Stimulated activated CD8-positive, alpha-beta memory T cell treated with anti-CD3 and anti-CD28 coated beads, Interleukin-12 subunit alpha, Interleukin-12 subunit beta, amount 100 ng/mL, for 24 hours (primary cell): Measurements from ENCODE around the gene NT5E.

Source experiments
- DNase-seq: peaks from one replicate; pipeline ENCODE4 v3.0.0-alpha.2; 2020; ENCODE audit errors: extremely low read depth

NT5E gene

GRCh38 chr6:85421972-85422371 lies 27.9 kb upstream of the NT5E start:
- no peak for DNase-seq

GRCh38 chr6:85422996-85423395 lies 26.9 kb upstream of the NT5E start:
- DNase-seq: no peak

DNA sequence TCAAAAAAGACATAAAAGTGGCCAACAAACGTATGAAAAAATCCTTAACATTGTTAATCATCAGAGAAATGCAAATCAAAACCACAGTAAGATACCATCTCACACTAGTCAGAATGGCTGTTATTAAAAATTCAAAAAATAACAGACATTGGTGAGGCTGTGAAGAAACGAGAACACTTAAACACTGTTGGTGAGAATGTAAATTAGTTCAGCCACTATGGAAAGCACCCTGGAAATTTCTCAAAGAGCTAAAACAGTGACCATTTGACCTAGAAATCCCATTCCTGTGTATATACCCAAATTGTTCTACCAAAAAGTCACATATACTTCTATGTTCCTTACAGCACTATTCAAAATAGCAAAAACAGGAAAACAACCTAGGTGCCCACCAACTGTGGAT lies 24.9 kb upstream of the NT5E start:
- no peak for DNase-seq

GRCh38 chr6:85425997-85426396 lies 23.9 kb upstream of the NT5E start:
- no peak for DNase-seq

DNA sequence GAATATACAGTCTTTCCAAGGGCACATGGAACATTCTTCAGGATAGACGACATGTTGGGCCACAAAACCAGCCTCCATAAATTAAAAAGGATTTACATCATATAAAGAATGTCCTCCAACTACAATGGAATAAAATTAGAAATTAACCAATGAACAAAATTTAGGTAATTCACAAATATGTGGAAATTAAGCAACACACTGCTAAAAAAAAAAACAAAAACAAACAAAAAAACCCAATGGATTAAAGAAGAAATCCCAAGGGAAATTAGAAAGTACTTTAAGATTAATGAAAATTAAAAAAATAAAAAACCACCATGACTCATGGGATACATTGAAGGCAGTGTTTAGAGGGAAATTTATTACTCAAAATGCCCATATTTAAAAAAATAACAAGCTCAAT lies 21.4 kb upstream of the NT5E start:
- no peak for DNase-seq

GRCh38 chr6:85429346-85429745 lies 20.5 kb upstream of the NT5E start:
- DNase-seq: no peak

DNA sequence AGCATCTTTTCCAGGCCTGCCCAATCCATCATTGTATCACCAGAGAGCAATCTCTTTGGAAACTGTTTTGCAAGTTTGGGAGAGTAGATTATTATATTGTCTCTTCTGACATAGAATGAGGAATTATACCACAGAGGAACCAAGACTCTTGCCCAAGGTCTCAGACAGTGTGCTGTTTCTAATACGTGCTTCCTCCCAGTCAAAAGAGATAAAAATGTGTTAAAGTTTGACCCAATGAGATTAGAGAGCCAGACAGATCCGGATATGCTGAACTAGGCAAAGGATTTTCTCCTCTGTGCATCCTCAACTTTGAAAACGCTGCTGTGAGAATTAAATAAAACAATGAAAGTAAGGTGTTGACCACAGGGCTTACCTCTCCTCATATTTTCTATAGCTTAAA lies 18.6 kb upstream of the NT5E start:
- no peak for DNase-seq

DNA sequence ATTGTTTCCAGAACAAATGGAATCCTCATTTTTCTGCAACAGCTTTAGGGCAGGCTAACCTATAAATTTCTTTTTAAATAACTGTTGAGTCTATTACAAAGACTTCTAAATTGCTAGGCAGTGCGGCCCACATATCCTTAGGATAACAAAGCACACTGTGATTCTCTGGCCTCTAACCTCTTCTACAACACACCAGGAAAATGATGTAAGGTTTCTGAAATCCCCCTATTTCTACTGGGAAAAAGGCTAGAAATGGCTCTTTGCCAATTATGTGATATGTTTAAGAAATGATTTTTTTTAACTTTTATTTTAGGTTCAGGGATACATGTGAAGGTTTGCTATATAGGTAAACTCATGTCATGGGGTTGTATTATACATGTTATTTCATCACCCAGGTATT lies 17.3 kb upstream of the NT5E start:
- no peak for DNase-seq

GRCh38 chr6:85435851-85436250 lies 14.0 kb upstream of the NT5E start:
- DNase-seq: no peak

GRCh38 chr6:85436411-85436810 lies 13.5 kb upstream of the NT5E start:
- DNase-seq: no peak

DNA sequence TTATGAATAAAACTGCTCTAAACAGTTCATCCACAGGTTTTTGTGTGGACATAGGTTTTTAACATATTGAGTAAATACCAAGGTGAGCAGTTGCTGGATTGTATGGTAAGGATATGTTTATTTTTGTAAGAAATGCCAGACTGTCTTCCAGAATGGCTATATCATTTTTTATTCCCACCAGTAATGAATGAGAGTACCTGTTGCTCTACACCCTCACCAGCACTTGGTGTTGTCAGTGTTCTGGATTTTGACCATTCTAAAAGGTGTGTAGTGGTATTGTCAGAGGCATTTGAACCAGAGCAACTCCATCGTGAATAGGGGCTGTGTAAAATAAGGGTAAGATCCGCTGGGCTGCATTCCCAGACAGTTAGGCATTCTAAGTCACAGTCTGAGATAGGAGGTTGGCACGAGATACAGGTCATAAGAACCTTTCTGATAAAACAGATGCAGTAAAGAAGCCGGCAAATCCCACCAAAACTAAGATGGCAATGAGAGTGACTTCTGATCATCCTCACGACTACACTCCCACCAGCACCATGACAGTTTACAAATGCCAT lies 12.9 kb upstream of the NT5E start:
- no peak for DNase-seq

GRCh38 chr6:85443349-85444117 lies 6.3 kb upstream of the NT5E start:
- DNase-seq: no peak

DNA sequence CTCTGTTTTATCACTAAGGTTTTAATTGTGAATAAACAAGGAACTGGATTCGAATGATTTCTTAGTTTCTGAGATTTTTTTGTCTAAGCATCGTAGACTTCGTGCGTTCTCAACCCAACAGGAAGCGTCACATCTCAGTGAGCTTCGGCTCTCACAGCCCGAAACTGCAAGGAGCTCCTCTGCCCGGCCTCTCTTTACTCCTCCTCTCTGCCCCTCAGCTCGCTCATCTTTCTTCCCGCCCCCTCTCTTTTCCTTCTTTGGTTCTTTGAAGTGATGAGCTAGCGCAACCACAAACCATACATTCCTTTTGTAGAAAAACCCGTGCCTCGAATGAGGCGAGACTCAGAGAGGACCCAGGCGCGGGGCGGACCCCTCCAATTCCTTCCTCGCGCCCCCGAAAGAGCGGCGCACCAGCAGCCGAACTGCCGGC lies 480 bp upstream of the NT5E start:
- DNase-seq: no peak

- no peak for DNase-seq
Measured at GRCh38 chr6:85451565-85452306, 1.9 kb downstream of the NT5E start.

GRCh38 chr6:85452441-85452881 lies 2.6 kb downstream of the NT5E start:
- no peak for DNase-seq

- DNase-seq: no peak
Measured at GRCh38 chr6:85453052-85453451, 3.2 kb downstream of the NT5E start.

DNA sequence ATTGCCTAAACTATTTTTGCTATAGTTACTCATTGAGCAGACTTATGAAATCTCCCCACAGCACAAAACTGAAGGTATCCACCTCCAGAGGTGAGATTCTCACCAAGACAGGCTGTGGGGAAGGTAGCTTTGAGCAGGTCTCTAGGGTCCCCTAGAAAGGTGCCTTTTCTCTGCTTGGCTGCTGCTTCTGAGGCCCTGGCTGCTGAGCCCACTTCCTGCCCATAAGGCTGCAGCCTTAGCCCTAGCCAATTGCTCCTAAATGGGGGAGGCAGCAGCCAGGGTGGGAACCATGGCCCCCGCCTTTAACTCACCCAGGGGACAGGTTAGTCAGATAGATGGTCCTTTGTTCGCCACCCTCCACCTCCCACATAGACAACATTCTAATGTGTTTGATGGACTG lies 3.6 kb downstream of the NT5E start:
- DNase-seq: no peak

- DNase-seq: no peak
Measured at GRCh38 chr6:85455471-85456026, 5.7 kb downstream of the NT5E start.

DNA sequence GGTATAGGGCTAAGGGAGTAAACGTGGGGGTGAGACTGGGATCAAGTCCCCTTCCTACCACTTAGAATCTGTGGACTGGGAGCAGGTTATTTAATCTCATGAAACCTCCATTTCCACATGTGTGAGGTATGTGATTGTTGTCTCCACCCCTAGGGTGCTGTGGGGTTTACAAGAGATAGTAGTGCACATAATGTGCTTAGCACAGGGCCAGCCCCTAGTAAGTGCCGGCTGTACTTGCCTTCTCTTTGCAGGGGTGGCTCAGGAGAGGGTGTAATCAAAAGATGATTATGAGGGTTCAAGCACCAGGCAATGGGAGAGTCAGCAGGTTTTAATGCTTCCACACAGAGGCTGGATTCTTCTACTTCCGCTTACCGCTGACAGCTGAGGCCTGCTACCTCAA lies 6.9 kb downstream of the NT5E start:
- no peak for DNase-seq

DNA sequence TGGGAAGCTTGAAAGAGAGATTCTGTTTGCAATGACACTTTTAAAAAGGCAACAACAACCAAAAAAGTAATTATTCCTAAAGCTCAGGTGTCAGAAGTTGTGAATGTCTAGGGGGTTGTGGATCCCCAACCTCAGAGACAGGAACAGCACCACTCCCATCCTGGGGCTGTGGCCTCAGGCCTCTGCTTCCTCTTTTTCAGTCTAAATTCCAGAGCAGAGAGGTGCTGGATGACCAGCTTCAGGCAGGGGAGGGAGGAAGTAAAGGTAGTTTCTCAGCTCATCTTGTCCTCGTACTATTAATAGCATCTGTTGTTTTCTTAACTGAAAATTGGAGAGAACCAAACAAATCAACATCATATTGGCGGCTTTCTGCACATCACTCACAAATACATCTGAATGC lies 8.3 kb downstream of the NT5E start:
- no peak for DNase-seq

GRCh38 chr6:85458782-85459181 lies 8.9 kb downstream of the NT5E start:
- no peak for DNase-seq

- no peak for DNase-seq
Measured at GRCh38 chr6:85459224-85459901, 9.5 kb downstream of the NT5E start.
